Measurements from ENCODE around the gene NRXN3. TPM values are rescaled to one million over a fixed set of nuclear protein-coding genes. Genes with fewer than 3 reads are reported as not detected.

NRXN3 gene
- total RNA-seq, 1 donor: 2.5 TPM

DNA sequence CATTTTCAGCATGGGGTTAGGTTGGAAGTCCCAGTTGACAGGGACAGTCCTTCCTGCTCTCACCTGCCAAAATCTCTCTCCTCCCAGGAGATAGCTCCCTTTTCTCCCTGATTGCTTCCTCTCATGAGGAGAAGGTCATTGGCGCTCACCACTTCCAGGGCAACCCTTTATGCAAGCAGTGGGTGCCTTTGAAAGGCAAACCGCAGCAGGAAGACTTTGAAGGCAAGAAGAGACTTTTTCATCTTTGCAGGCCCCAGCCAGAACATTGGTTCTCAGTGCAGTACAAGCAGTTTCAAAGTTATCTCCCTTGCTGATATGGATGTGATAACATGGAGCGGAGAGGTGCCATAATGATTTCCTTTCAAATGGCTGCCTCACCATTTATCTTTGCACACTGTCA is 1558.2 kb downstream of the NRXN3 start:
- H3K27me3 ChIP-seq (ENCODE audit: insufficient read depth, low read length): no peaks in the 10 kb centered on the region
- H2AFZ ChIP-seq (ENCODE audit: low read length): no peak overlapping the region
- TF ChIP-seq CTCF (IDR thresholded peaks at IDR 0.05; ENCODE audit: extremely low read depth, low read depth, low read length): no peak
- DNase-seq (ENCODE audit: insufficient read length, low spot score, missing footprints): no peak
- no peak overlapping the region for H3K27ac ChIP-seq (ENCODE audit: low read depth, low read length)
- no peaks in the 10 kb centered on the region for H3K9me3 ChIP-seq (ENCODE audit: low read depth, low read length)
- no peaks in the 10 kb centered on the region for H3K4me1 ChIP-seq (ENCODE audit: insufficient read depth, low read length)
- no peaks in the 10 kb centered on the region for H4K20me1 ChIP-seq (ENCODE audit: insufficient read depth, low read length)
- H3K36me3 ChIP-seq (ENCODE audit: insufficient read depth, low read length): no peaks in the 10 kb centered on the region
- no peak overlapping the region for H3K4me2 ChIP-seq (ENCODE audit: insufficient read depth, low read length)
- H3K79me2 ChIP-seq (ENCODE audit: insufficient read depth, low read length): no peaks in the 10 kb centered on the region
- H3K4me3 ChIP-seq (ENCODE audit: insufficient read depth, low read length): no peak overlapping the region

DNA sequence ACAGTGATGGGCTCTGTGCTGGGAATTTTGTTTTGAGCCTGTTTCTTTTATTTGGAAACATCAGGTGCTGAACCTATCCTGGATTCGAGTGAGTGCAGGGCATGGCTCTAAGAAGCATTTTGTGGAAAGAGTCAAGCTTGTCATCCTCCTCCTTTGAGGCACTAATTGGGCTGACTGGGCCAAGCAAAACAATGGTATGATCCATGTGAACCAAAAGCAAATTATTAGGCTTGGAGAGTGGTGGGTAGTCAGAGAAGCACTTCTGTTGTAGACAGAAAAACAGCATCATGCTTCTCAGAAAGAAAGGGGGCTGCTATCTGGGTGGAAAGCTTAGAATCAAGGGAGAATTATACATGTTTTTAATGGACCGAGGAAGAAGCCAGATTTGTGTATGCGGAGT is 1559.6 kb downstream of the NRXN3 start:
- Histone ChIP-seq H4K20me1 (ENCODE audit: insufficient read depth, low read length) (no peaks in the 10 kb centered on the region), H3K4me1 (ENCODE audit: insufficient read depth, low read length) (no peaks in the 10 kb centered on the region), H3K36me3 (ENCODE audit: insufficient read depth, low read length) (no peaks in the 10 kb centered on the region), H3K79me2 (ENCODE audit: insufficient read depth, low read length) (no peaks in the 10 kb centered on the region), H3K4me3 (ENCODE audit: insufficient read depth, low read length) (no peak overlapping the region), H3K27me3 (ENCODE audit: insufficient read depth, low read length) (no peaks in the 10 kb centered on the region), H2AFZ (ENCODE audit: low read length) (no peak overlapping the region), H3K9me3 (ENCODE audit: low read depth, low read length) (no peaks in the 10 kb centered on the region), H3K27ac (ENCODE audit: low read depth, low read length) (no peak overlapping the region), H3K4me2 (ENCODE audit: insufficient read depth, low read length) (no peak overlapping the region)
- DNase-seq (ENCODE audit: insufficient read length, low spot score, missing footprints): no peak
- no peak for TF ChIP-seq CTCF (IDR thresholded peaks at IDR 0.05; ENCODE audit: extremely low read depth, low read depth, low read length)

DNA sequence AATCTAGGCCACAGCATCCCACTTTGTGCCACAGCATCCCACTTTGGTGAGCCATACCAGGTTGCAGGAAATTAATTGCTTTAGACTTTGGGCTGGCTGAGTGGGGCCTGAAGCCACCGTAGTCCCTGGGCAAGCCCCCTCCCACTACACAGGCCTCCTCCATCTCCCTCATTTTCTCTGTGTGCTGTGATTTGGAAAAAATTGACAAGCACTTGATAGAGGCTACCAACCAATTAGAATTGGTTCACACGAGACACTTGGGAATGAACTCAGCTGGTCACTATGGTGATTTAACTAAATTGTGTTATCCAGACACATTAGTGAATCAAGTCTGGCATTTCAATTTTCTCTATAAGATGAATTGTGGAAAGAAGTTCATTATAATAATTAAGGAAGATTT is 1560.0 kb downstream of the NRXN3 start:
- H3K36me3 ChIP-seq (ENCODE audit: insufficient read depth, low read length): no peaks in the 10 kb centered on the region
- no peak overlapping the region for H3K4me3 ChIP-seq (ENCODE audit: insufficient read depth, low read length)
- H4K20me1 ChIP-seq (ENCODE audit: insufficient read depth, low read length): no peaks in the 10 kb centered on the region
- no peaks in the 10 kb centered on the region for H3K4me1 ChIP-seq (ENCODE audit: insufficient read depth, low read length)
- H3K27me3 ChIP-seq (ENCODE audit: insufficient read depth, low read length): no peaks in the 10 kb centered on the region
- no peak overlapping the region for H2AFZ ChIP-seq (ENCODE audit: low read length)
- no peak overlapping the region for H3K4me2 ChIP-seq (ENCODE audit: insufficient read depth, low read length)
- H3K79me2 ChIP-seq (ENCODE audit: insufficient read depth, low read length): no peaks in the 10 kb centered on the region
- H3K9me3 ChIP-seq (ENCODE audit: low read depth, low read length): no peaks in the 10 kb centered on the region
- H3K27ac ChIP-seq (ENCODE audit: low read depth, low read length): no peak overlapping the region
- DNase-seq (ENCODE audit: insufficient read length, low spot score, missing footprints): no peak
- no peak for TF ChIP-seq CTCF (IDR thresholded peaks at IDR 0.05; ENCODE audit: extremely low read depth, low read depth, low read length)

DNA sequence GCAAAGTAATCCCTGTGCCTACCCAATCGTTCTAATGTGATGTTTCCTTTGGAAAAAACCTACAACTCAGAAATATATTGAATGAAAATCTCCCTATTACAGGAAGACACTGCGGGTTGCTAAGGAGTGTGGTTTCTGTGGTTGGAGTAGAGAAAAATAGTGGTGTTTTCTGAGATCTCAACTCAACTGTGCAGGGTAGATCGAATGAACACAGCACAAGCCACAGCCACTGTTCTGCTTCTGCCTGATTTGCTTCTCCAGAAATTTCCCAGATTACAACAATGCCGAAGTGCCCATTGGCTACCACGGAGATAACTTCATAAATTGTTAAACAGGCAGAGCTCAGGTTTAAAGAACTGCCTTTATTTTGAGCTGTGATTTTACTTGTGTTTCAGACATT is 1560.8 kb downstream of the NRXN3 start:
- Histone ChIP-seq H3K36me3 (ENCODE audit: insufficient read depth, low read length) (no peaks in the 10 kb centered on the region), H3K27me3 (ENCODE audit: insufficient read depth, low read length) (no peaks in the 10 kb centered on the region), H3K4me1 (ENCODE audit: insufficient read depth, low read length) (no peaks in the 10 kb centered on the region), H3K9me3 (ENCODE audit: low read depth, low read length) (no peaks in the 10 kb centered on the region), H3K27ac (ENCODE audit: low read depth, low read length) (no peak overlapping the region), H3K4me3 (ENCODE audit: insufficient read depth, low read length) (no peak overlapping the region), H4K20me1 (ENCODE audit: insufficient read depth, low read length) (no peaks in the 10 kb centered on the region), H2AFZ (ENCODE audit: low read length) (no peak overlapping the region), H3K79me2 (ENCODE audit: insufficient read depth, low read length) (no peaks in the 10 kb centered on the region), H3K4me2 (ENCODE audit: insufficient read depth, low read length) (no peak overlapping the region)
- no peak for TF ChIP-seq CTCF (IDR thresholded peaks at IDR 0.05; ENCODE audit: extremely low read depth, low read depth, low read length)
- DNase-seq (ENCODE audit: insufficient read length, low spot score, missing footprints): peak; percentile 65

Data from osteoblast (primary cell).